ENCODE data around the gene NAV2.

GRCh38 chr11:19676475-19677380 is 35.9 kb upstream of the NAV2 start:
- no peak for TF ChIP-seq POLR2AphosphoS5 (IDR thresholded peaks at IDR 0.05; ENCODE audit: borderline replicate concordance, low read depth, low read length)
- no peak for TF ChIP-seq EZH2 (IDR thresholded peaks at IDR 0.05)

Measured in SK-N-MC (cell line).